Measurements from ENCODE around the gene STIM2. TPM values are rescaled to one million over a fixed set of nuclear protein-coding genes. Genes with fewer than 3 reads are reported as not detected.

STIM2 gene
- total and polyA plus RNA-seq, 2 of the 4 experiments (the other 2 are of a cell fraction), result 16.1 to 27.6 TPM

- no peaks in the 10 kb centered on the region; the same call in none of the 2 replicates for H3K27me3 ChIP-seq (ENCODE audit: control insufficient read depth, insufficient read depth, low read length)
- intact Hi-C loops (cut with micrococcal nuclease) (no loop called here), dilution Hi-C loops (cut with HindIII; ENCODE audit: low sequenced_read_pairs, unreplicated experiment) (no loop called here), in situ Hi-C loops (cut with MboI; ENCODE audit: low sequenced_read_pairs) (no loop called here)
- no peak overlapping the region for H2BK120ac ChIP-seq (ENCODE audit: low read depth, low read length)
- H3K56ac ChIP-seq (ENCODE audit: extremely low read depth, insufficient read depth, low read length), result no peak overlapping the region
- H2AK5ac ChIP-seq (ENCODE audit: low read depth, low read length), result no peak overlapping the region
- no peak overlapping the region for H2BK15ac ChIP-seq (ENCODE audit: low read depth, low read length)
- no peak for ATAC-seq (ENCODE audit: low read depth)
- H3K36me3 ChIP-seq (ENCODE audit: control insufficient read depth, insufficient read depth, low read length), result no peaks in the 10 kb centered on the region
- H4K5ac ChIP-seq (ENCODE audit: low read depth, low read length), result no peak overlapping the region
- no peak overlapping the region for H4K8ac ChIP-seq (ENCODE audit: low read depth in 2 of 2, low read length in 2 of 2)
- no peak overlapping the region for H2AFZ ChIP-seq (replicated peaks; ENCODE audit: low read length, poor library complexity)
- no peaks in the 10 kb centered on the region for H3K79me1 ChIP-seq (ENCODE audit: low read depth in 1 of 2, low read length in 2 of 2)
- no TSS peak for BruUV-seq (replicated peaks)
- H2BK20ac ChIP-seq (ENCODE audit: low read depth, low read length), result no peak overlapping the region
- no peak overlapping the region for H3K4me2 ChIP-seq (ENCODE audit: low read depth, low read length)
- no peak overlapping the region for H3K4ac ChIP-seq (ENCODE audit: low read depth, low read length)
- no peaks in the 10 kb centered on the region for H3K9me3 ChIP-seq (ENCODE audit: control insufficient read depth, insufficient read depth, low read length)
- H3K9ac ChIP-seq (ENCODE audit: low read depth, low read length), result no peak overlapping the region
- no peak overlapping the region for H2BK5ac ChIP-seq (ENCODE audit: low read depth, low read length, poor library complexity, severe bottlenecking)
- POLR2A ChIA-PET (ENCODE audit: unreplicated experiment), result no interaction called here
- H3K23ac ChIP-seq (ENCODE audit: low read depth, low read length), result no peak overlapping the region
- no peak overlapping the region for H3K4me3 ChIP-seq (ENCODE audit: insufficient read depth, low read depth, low read length)
- no peak for DNase-seq
- TF ChIP-seq CHD1 (IDR thresholded peaks at IDR 0.05; ENCODE audit: low read depth, low read length), result no peak
- no peak for TF ChIP-seq CTCF (conservative IDR thresholded peaks at IDR 0.05; ENCODE audit: low read depth, low read length)
- TF ChIP-seq USF2 (IDR thresholded peaks at IDR 0.05; ENCODE audit: low read depth, low read length), result no peak
- TF ChIP-seq FOS (IDR thresholded peaks at IDR 0.05; ENCODE audit: low read depth, low read length), result no peak
- TF ChIP-seq RCOR1 (IDR thresholded peaks at IDR 0.05; ENCODE audit: insufficient replicate concordance, low read length), result no peak
- no peak for TF ChIP-seq ELK1 (IDR thresholded peaks at IDR 0.05; ENCODE audit: borderline replicate concordance, low read depth, low read length)
- TF ChIP-seq MAFK (IDR thresholded peaks at IDR 0.05; ENCODE audit: low read depth, low read length), result no peak
- TF ChIP-seq SMC3 (IDR thresholded peaks at IDR 0.05; ENCODE audit: low read depth, low read length), result no peak
- no peak for TF ChIP-seq NFE2L2 (IDR thresholded peaks at IDR 0.05; ENCODE audit: low read depth, low read length)
- TF ChIP-seq BHLHE40 (IDR thresholded peaks at IDR 0.05; ENCODE audit: low read depth, low read length), result no peak
- TF ChIP-seq MXI1 (IDR thresholded peaks at IDR 0.05; ENCODE audit: borderline replicate concordance, low read depth, low read length), result no peak
- TF ChIP-seq RFX5 (IDR thresholded peaks at IDR 0.05; ENCODE audit: low read depth, low read length), result no peak
- peaks cover 11% of the 10 kb centered on the region for H3K9me1 ChIP-seq (ENCODE audit: insufficient read depth, low read length)
- no peak overlapping the region for H3K14ac ChIP-seq (replicated peaks; ENCODE audit: low read depth, low read length)
- peaks cover 5% of the 10 kb centered on the region for H3K4me1 ChIP-seq (ENCODE audit: control insufficient read depth, insufficient read depth, low read length)
- WGBS, 2 experiments (ENCODE audit: extremely low coverage in 2 of 2, insufficient read length in 1 of 2), result 20% methylated on average over 1 of the region's 2 CpGs; no CpG with 5 or more reads in 1 of the 2 experiments
- H3K18ac ChIP-seq (ENCODE audit: low read depth, low read length), result no peak overlapping the region
- no peaks in the 10 kb centered on the region for H4K20me1 ChIP-seq (ENCODE audit: insufficient read depth, low read length)
- CTCF ChIA-PET, result no interaction called here
- no peak overlapping the region for H2AK9ac ChIP-seq (replicated peaks; ENCODE audit: low read depth, low read length, poor library complexity)
- H3K27ac ChIP-seq (ENCODE audit: insufficient read depth, low read length), result no peak overlapping the region
- no peak overlapping the region for H4K91ac ChIP-seq (ENCODE audit: insufficient read depth, low read depth, low read length)
These were observed 17.7 kb upstream of the STIM2 start for GRCh38 chr4:26842911-26843310.
